Measurements from ENCODE around the gene ARPC1A. TPM values are rescaled to one million over a fixed set of nuclear protein-coding genes. Genes with fewer than 3 reads are reported as not detected.

Gene ARPC1A
- polyA plus RNA-seq, 1 of the 3 experiments (the other 2 are of a cell fraction) = 306 TPM

GRCh38 chr7:99404235-99404976 is 78.7 kb downstream of the ARPC1A start:
- no peak overlapping the region for H2AFZ ChIP-seq (ENCODE audit: low read depth)
- no peak overlapping the region for H3K27ac ChIP-seq (ENCODE audit: low read depth in 2 of 2, low read length in 1 of 2)
- H3K9me2 ChIP-seq = no peaks in the 10 kb centered on the region
- 84% methylated on average over 13 of the region's 18 CpGs for WGBS (ENCODE audit: low lambda C conversion rate)
- H3K9me3 ChIP-seq = no peaks in the 10 kb centered on the region
- no peaks in the 10 kb centered on the region for H3K27me3 ChIP-seq (ENCODE audit: insufficient read depth)
- no peak for TF ChIP-seq TAF1 (IDR thresholded peaks at IDR 0.05; ENCODE audit: borderline replicate concordance, low read depth, low read length)
- TF ChIP-seq EP300 (IDR thresholded peaks at IDR 0.05; ENCODE audit: borderline replicate concordance in 1 of 2, low read depth in 1 of 2, low read length in 1 of 2) = no peak
- no peak for TF ChIP-seq IRF3 (IDR thresholded peaks at IDR 0.05; ENCODE audit: low read depth, low read length)
- TF ChIP-seq RFX5 (IDR thresholded peaks at IDR 0.05; ENCODE audit: low read length) = no peak
- TF ChIP-seq RXRA (IDR thresholded peaks at IDR 0.05; ENCODE audit: borderline replicate concordance, low read depth) = no peak
- no peak for TF ChIP-seq REST (IDR thresholded peaks at IDR 0.05; ENCODE audit: low read depth, low read length)
- TF ChIP-seq PBX3 (IDR thresholded peaks at IDR 0.05) = no peak
- TF ChIP-seq JUND (IDR thresholded peaks at IDR 0.05) = no peak
- TF ChIP-seq, protein P1, sequence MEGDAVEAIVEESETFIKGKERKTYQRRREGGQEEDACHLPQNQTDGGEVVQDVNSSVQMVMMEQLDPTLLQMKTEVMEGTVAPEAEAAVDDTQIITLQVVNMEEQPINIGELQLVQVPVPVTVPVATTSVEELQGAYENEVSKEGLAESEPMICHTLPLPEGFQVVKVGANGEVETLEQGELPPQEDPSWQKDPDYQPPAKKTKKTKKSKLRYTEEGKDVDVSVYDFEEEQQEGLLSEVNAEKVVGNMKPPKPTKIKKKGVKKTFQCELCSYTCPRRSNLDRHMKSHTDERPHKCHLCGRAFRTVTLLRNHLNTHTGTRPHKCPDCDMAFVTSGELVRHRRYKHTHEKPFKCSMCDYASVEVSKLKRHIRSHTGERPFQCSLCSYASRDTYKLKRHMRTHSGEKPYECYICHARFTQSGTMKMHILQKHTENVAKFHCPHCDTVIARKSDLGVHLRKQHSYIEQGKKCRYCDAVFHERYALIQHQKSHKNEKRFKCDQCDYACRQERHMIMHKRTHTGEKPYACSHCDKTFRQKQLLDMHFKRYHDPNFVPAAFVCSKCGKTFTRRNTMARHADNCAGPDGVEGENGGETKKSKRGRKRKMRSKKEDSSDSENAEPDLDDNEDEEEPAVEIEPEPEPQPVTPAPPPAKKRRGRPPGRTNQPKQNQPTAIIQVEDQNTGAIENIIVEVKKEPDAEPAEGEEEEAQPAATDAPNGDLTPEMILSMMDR (IDR thresholded peaks at IDR 0.05) = no peak
- no peak for TF ChIP-seq NFIC (IDR thresholded peaks at IDR 0.05; ENCODE audit: borderline replicate concordance)
- TF ChIP-seq EZH2phosphoT487 (IDR thresholded peaks at IDR 0.05; ENCODE audit: borderline replicate concordance, low read depth) = no peak
- no peak for TF ChIP-seq USF2 (IDR thresholded peaks at IDR 0.05; ENCODE audit: borderline replicate concordance, low read depth, low read length)
- TF ChIP-seq FOXJ3 (CRISPR knock-in tag; IDR thresholded peaks at IDR 0.05) = no peak
- no peak for TF ChIP-seq GABPA (IDR thresholded peaks at IDR 0.05; ENCODE audit: low read depth)
- TF ChIP-seq TCF12 (IDR thresholded peaks at IDR 0.05) = no peak
- TF ChIP-seq SMC3 (IDR thresholded peaks at IDR 0.05; ENCODE audit: low read depth, low read length) = no peak
- TF ChIP-seq TEAD4 (IDR thresholded peaks at IDR 0.05; ENCODE audit: borderline replicate concordance, insufficient read depth) = no peak
- no peak for TF ChIP-seq GATA2 (CRISPR knock-in tag; IDR thresholded peaks at IDR 0.05)
- H3K4me3 ChIP-seq (ENCODE audit: low read depth in 2 of 2, low read length in 1 of 2) = no peak overlapping the region
- ChIA-PET POLR2A (interaction anchor here (3.1 to 5.2 kb wide), 2 partner anchors 8 to 11 kb away, joined by 25 to 102 read pairs; no protein-coding TSS in a partner anchor), CTCF (interaction anchor here (1.1 to 1.2 kb wide), 2 partner anchors 39 to 40 kb away, joined by 3 to 5 read pairs; no protein-coding TSS in a partner anchor)
- DNase-seq = no peak
- H3K9ac ChIP-seq = no peak overlapping the region
- H3K4me1 ChIP-seq (ENCODE audit: control insufficient read depth in 1 of 2, insufficient read depth in 2 of 2, low read depth in 1 of 2, low read length in 1 of 2) = peaks cover 9 to 19% of the 10 kb centered on the region in 2 experiments; a peak in 3 of 4 replicates
- H3K36me3 ChIP-seq (replicated peaks in 1 of 2; ENCODE audit: control insufficient read depth in 1 of 2, insufficient read depth in 2 of 2, low read length in 1 of 2) = peaks cover 41 to 48% of the 10 kb centered on the region in 2 experiments
- no peak overlapping the region for H3K4me2 ChIP-seq
- peaks cover 82% of the 10 kb centered on the region for H3K79me2 ChIP-seq (ENCODE audit: insufficient read depth)
- peaks cover 58% of the 10 kb centered on the region for H4K20me1 ChIP-seq (ENCODE audit: insufficient read depth)
- H3F3A ChIP-seq (replicated peaks; ENCODE audit: insufficient read depth) = peaks cover 21% of the 10 kb centered on the region

All from SK-N-SH (cell line).